Measurements from ENCODE around the gene WNT1. TPM values are rescaled to one million over a fixed set of nuclear protein-coding genes. Genes with fewer than 3 reads are reported as not detected.

The WNT1 gene
- total and polyA plus RNA-seq, 2 of the 4 experiments (the other 2 are of a cell fraction): not detected

GRCh38 chr12:49019443-49020324 lies 41.6 kb downstream of the WNT1 start:
- peak overlapping the region; percentile 73 for H4K91ac ChIP-seq (ENCODE audit: insufficient read depth, low read depth, low read length)
- H3K4me1 ChIP-seq (ENCODE audit: control insufficient read depth, insufficient read depth, low read length): peaks cover 3% of the 10 kb centered on the region
- peaks cover 27 to 44% of the 10 kb centered on the region in 2 experiments for H3K79me1 ChIP-seq (ENCODE audit: low read depth in 1 of 2, low read length in 2 of 2)
- peak overlapping the region; percentile 98 for H2AK5ac ChIP-seq (ENCODE audit: low read depth, low read length)
- H3K4me3 ChIP-seq (ENCODE audit: insufficient read depth, low read depth, low read length): no peak overlapping the region
- no CpG with 5 or more reads among the region's 10 CpGs for WGBS, 2 experiments (ENCODE audit: extremely low coverage in 2 of 2, insufficient read length in 1 of 2)
- TF ChIP-seq CTCF (conservative IDR thresholded peaks at IDR 0.05; ENCODE audit: low read depth, low read length) (peak; percentile 41), MXI1 (IDR thresholded peaks at IDR 0.05; ENCODE audit: borderline replicate concordance, low read depth, low read length) (no peak)
- POLR2A ChIA-PET (ENCODE audit: unreplicated experiment): no interaction called here
- peak overlapping the region; percentile 91 to 100 for H4K8ac ChIP-seq (ENCODE audit: low read depth in 2 of 2, low read length in 2 of 2)
- no peaks in the 10 kb centered on the region for H3K27me3 ChIP-seq (ENCODE audit: control insufficient read depth, insufficient read depth, low read length)
- H4K20me1 ChIP-seq (ENCODE audit: insufficient read depth, low read length): peaks cover 3% of the 10 kb centered on the region; the same call in 1 of the 2 replicates
- peak overlapping the region; percentile 88 for H2AK9ac ChIP-seq (replicated peaks; ENCODE audit: low read depth, low read length, poor library complexity)
- dilution Hi-C loops (cut with HindIII; ENCODE audit: low sequenced_read_pairs, unreplicated experiment): no loop called here
- DNase-seq: peak; percentile 23
- peak overlapping the region; percentile 91 for H3K4ac ChIP-seq (ENCODE audit: low read depth, low read length)
- no peak overlapping the region for H2BK5ac ChIP-seq (ENCODE audit: low read depth, low read length, poor library complexity, severe bottlenecking)
- no peaks in the 10 kb centered on the region; the same call in 1 of the 2 replicates for H3K9me1 ChIP-seq (ENCODE audit: insufficient read depth, low read length)
- H3K23ac ChIP-seq (ENCODE audit: low read depth, low read length): peak overlapping the region; percentile 57; the same call in 1 of the 2 replicates
- H3K56ac ChIP-seq (ENCODE audit: extremely low read depth, insufficient read depth, low read length): peak overlapping the region; percentile 17; the same call in 1 of the 2 replicates
- H2AFZ ChIP-seq (replicated peaks; ENCODE audit: low read length, poor library complexity): peak overlapping the region; percentile 70
- H2BK15ac ChIP-seq (ENCODE audit: low read depth, low read length): no peak overlapping the region; the same call in 2 of the 3 replicates
- CTCF ChIA-PET: interaction anchor here (0.5 to 1.3 kb wide), 6 partner anchors 10 to 224 kb away, joined by 3 to 6 read pairs (median 3); no protein-coding TSS in a partner anchor
- H3K36me3 ChIP-seq (ENCODE audit: control insufficient read depth, insufficient read depth, low read length): peaks cover 34% of the 10 kb centered on the region
- ATAC-seq (ENCODE audit: low read depth): no peak
- peak overlapping the region; percentile 75 for H4K5ac ChIP-seq (ENCODE audit: low read depth, low read length)
- H2BK20ac ChIP-seq (ENCODE audit: low read depth, low read length): no peak overlapping the region
- H3K27ac ChIP-seq (ENCODE audit: insufficient read depth, low read length): peak overlapping the region; percentile 63
- no peak overlapping the region for H3K18ac ChIP-seq (ENCODE audit: low read depth, low read length)
- no peak overlapping the region for H3K4me2 ChIP-seq (ENCODE audit: low read depth, low read length)
- BruUV-seq (replicated peaks): no TSS peak
- intact Hi-C loops (cut with micrococcal nuclease): no loop called here
- no peak overlapping the region; the same call in 1 of the 2 replicates for H2BK120ac ChIP-seq (ENCODE audit: low read depth, low read length)
- in situ Hi-C loops (cut with MboI; ENCODE audit: low sequenced_read_pairs): no loop called here
- H3K9ac ChIP-seq (ENCODE audit: low read depth, low read length): peak overlapping the region; percentile 27; the same call in 1 of the 2 replicates
- no peaks in the 10 kb centered on the region for H3K9me3 ChIP-seq (ENCODE audit: control insufficient read depth, insufficient read depth, low read length)
- peak overlapping the region; percentile 49; the same call in 1 of the 2 replicates for H3K14ac ChIP-seq (replicated peaks; ENCODE audit: low read depth, low read length)

Data from IMR-90 (cell line).